ENCODE data around the gene WBP2.

Gene WBP2

DNA sequence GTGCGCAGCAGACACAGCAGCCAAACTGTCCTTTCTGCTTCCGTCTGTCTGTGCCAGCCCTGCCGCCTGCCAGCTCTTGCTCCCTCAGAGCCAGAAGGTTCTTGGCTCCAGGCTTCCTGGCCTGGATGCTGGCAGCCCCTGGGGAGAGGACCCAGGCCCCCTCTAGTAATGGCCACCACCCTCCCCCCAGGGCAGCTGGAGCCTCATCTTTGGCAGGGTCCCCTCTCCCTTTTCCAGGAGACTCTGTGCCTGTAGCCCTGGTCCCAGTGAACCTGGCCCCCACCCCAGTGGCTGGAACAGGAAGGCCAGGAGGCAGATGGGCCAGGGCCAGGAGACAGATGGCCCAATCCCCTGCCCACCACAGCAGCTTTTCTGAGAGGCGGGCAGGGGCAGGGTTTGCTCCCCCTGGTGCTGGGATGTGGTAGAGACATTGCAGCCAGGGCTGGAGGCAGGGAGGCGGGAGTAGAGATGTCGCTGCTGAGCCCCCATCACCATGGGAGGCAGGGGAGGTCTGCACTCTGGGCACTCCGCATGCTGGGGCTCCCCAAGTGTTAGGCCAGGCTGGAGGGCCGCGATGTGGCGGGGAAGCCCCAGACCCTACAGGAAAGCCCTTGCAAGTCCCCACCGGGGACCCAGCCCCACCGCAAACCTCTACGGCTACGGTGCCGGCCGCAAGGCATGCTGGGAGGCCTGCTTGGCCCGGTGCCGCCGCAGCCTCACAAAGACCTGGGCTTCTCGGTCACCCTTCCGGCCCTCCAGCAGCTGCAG, 27.6 kb downstream of the WBP2 start:
- peak; percentile 99 for DNase-seq

DNA sequence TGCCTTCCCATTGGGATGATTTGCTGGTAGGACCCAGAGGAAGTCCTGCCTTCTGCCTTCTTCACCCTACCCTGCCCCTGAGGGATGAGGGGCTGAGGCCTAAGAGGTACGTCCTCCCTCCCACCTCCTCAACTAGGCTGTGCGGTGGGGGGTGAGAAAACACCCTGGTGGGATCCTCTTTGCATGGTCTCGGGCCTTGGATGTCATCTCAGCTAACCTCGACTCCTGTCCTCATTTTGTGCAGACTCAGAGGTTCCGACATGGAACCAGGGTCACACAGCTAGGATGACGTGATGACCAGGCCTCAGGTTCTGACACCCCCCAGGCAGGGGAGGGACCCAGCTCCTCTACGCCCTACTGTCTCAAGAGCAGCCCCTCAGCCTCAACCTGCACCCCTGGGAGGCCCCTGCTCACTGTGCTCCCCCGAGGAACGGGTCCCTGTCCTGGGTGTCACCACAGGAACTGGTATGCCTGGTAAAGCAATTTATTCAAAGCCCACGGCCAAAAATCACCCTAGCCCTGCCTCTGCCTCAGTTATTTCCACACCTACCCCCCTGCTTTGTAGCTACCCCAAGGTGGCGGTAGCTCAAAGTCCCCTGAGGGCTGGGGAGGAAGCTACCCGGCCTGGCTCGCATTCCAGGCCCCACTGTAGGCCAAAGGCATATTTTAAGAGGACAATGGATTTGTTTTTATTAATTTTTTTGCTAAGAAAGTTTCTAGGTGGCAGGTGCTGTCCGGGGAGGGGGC, 28.4 kb downstream of the WBP2 start:
- no peak for DNase-seq

DNA sequence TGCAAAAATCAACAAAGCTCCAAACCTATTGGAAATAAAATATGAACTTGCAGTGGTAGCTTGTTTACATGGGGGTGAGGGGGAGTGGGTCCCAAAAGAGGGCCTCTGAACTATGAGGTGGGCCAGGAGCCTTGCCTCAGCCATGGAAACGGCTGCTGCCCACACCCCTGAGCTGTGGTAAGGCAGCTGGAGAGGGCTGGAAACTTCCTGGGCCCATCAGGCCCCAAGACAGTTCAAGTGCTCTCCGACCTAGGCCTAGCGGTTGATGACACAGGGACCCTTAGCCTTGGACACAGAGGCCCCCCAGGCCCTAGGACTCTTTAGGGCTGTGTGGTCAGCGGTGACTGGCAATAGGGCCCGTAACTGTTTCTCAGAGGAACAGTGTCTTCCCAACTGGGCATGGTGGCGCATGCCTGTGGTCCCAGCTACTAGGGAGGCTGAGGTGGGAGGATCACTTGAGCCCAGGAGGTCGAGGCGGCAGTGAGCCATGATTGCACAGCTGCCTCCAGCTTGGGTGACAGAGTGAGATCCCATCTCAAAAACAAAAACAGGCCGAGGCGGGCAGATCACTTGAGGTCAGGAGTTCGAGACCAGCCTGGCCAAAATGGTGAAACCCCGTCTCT, 29.3 kb downstream of the WBP2 start:
- DNase-seq = no peak

DNA sequence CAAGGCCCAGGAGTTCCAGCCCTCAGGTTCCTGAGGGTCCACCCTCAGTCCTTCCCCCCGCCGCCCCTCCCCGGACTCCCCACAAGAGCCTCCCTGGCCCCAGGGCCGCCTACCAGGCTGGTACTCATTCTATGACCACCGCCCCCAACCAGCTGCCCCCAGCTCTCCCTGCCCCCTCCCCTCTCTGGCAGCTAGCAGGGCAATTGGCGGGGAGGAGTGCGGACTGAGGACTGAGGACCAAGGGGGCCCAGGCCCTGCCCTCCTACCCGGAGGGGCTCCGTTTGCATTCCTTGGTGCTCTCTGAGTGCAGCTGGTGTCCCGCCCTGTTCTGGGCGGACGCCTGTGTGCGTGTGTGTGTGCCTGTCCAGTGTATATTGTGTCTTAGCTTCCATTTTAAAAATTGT, 30.0 kb downstream of the WBP2 start:
- DNase-seq = no peak

DNA sequence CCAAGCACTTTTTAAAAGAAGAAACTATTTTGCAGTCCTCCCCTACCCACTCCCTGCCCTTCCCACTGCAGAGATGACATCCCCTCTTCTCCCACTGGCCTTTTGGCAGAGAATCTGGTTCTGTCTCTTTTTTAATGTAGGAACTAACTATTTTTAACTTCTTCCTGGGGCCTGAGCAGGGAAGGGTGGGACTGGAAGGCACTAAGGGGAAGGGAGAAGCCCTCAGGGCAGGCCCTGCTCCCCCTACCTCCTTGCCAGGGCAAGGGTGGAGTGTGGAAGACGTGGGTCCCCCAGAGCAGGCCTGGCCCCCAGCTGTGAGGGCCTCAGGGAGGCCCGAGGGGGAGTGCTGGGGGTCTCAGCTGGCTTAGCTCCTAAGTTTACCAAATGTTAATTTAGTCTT, 30.5 kb downstream of the WBP2 start:
- no peak for DNase-seq

DNA sequence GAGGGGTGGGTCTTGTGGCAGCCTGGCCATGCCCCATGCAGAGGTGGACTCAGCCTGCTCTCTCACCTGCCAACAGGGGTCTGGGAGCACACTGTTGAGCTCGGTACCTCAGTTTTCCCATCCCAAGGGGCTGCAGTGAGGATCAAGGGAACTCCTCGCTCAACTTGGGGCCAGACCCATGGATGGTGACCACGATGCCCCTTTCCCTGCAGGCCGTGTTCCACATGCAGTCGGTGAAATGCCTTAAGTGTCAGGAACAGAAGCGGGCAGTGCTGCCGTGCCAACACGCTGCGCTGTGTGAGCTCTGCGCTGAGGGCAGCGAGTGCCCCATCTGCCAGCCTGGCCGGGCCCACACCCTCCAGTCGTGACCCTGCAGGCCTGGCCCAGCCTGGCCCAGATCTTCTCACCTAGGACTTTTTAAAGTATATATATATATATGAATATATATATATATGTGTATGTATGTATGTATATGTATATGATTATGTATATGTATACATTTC, 31.0 kb downstream of the WBP2 start:
- no peak for DNase-seq

DNA sequence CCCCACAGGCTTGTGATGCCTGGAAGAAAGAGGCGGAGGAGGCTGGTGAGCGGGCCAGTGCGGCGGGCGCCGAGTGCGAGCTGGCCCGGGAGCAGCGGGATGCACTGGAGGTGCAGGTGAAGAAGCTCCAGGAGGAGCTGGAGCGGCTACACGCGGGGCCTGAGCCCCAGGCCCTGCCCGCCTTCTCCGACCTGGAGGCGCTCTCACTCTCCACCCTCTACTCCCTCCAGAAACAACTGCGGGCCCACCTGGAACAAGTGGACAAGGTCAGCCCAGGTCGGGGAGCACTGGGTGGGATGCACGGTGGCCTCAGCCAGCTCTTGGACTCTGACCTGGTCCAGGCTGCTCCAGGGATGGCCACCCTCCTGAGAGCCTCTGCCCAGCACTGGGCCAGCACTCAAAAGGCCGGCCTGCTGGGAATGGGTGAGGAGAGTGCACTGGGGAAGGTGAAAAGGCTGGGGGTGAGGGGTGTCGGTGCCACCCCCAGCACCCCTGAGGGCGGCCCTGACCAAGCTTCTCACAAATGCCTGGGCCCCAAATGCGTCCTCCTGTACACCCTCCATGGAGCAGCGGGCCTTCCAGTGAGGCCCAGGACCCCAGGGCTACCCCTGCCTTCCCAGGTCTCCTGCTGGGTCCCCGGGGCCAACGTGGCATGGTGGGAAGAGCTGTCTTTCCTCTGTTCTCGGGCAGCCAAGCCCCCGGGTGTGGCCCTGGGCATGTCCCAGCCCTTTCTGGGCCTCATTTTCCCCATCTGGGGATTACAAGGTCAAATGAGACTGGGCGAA, 31.7 kb downstream of the WBP2 start:
- no peak for DNase-seq

DNA sequence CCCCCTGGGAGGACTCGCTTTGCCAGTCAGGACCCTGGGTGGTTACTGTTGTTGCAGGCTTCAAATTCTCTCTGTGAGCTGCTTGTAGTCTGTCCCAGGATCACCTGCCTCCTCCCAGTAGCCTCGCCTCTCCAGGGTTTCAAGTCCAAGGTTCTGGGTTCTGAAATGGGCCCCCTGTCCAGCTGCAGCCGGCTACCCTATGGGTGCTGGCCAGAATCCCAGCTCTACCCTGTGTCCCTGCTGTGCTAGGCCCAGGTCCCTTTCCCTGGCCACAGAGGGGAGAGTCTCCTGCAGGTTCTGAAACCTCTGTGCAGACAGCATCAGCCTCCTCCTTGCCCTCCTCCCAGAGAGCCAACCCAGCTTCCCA, 32.4 kb downstream of the WBP2 start:
- no peak for DNase-seq

DNA sequence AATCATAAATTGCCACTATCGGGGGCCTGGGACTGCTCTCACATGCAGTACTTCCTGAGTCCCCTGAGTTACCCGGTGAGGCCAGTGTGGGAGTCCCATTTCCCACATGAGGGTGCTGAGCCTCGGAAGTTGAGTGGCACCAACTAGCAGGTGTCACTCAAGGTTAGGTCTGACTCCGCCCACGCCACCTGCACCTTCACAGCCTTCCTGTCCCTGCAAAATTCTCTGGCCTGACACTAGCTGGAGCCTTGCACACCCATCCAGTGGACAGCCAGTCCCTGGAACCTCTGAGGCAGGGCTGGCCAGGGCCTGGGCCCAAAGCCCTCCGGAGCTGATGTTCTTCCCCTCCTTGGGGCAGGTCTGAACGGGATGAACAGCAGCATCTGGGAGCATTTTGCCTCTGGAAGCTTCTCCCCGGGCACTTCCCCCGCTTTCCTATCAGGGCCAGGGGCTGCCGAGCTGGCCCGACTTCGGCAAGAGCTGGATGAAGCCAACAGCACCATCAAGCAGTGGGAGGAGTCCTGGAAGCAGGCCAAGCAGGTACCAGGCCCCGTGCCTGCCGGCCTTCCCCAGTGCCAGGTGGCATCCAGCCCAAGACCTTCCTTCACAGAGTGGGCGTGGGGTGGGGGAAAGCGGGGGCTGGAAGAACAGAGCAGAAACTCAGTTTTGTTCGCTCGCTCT, 32.9 kb downstream of the WBP2 start:
- DNase-seq = peak; percentile 37 to 85

DNA sequence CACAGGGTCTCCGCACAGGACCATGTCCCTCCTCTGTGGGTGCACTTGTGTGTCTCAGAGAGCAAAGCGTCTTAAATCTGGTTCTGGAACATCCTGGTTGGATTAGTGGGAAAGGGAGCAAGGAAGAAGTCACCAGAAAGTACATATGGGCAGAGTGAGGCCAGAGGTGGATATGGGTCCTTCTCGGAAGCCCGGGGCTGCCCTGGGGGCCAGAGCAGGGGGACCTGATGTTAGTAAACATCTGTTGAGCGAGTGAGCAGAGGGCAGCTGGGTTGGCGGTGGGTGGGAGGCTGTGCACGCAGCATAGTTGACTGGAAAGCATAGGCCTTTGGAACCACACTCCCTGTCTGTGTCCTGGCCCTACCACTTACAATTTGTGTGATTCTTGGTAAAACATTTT, 33.6 kb downstream of the WBP2 start:
- DNase-seq = no peak

DNA sequence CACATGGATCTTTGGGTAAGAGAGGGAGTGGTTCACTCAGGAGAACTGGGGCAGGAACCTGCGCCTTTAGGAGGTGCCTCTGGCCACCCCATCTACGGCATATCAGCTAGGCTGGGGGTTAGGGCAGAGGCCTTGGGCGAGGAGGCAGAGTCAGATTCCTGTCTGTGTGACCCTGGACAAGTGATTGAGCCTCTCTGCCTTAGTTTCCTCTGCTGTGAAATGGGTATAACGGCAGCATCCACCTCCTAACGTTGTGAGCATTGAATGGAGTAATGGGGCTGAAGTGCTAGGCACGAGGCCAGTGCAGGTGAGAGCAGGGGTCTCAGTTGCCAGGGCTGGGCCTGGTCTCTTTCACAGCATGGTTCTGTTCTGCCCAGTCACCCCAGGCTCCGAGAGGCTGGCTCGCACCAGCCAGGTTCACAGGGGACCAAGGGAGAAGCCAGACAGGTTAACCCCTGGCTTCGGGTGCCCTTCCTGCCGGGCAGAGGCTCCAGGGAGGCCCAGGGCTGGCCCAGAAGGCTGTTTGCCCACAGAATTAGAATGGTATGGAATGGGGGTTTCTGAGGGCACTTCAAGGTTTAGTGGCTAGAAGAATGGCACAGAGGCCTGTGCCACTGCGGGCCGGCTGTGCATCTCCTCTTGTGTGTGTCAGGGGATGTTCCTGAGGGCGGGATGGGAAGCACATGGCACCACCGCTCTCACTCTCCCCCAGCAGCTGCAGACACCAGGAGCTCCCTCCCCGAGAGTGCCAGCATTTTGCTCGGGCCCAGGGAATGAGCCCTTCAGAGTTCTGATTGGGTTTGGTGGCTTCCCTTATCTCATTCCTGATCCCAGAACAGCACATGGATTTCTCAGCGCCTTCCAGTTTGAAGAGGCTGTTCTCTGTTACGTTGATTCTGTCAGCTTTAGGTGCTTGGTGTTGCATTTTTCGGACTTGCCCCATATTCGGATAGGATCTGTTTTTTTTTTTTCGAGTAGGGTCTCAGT, 34.7 kb downstream of the WBP2 start:
- no peak for DNase-seq

DNA sequence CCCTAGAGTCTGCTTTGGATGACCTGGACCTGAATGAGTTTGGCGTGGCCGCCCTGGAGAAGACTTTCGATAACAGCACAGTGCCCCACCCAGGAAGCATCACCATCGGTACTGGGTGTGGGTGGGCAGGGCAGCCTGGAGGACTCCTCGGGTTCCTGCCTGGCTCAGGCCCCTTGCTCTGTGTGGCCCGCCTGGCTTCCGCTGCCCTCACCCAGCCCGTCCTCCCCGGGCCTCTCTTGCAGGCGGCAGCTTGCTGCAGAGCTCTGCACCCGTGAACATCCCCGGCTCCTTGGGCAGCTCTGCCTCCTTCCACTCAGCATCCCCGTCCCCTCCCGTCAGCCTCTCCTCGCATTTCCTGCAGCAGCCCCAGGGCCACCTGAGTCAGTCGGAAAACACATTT, 35.5 kb downstream of the WBP2 start:
- no peak for DNase-seq

DNA sequence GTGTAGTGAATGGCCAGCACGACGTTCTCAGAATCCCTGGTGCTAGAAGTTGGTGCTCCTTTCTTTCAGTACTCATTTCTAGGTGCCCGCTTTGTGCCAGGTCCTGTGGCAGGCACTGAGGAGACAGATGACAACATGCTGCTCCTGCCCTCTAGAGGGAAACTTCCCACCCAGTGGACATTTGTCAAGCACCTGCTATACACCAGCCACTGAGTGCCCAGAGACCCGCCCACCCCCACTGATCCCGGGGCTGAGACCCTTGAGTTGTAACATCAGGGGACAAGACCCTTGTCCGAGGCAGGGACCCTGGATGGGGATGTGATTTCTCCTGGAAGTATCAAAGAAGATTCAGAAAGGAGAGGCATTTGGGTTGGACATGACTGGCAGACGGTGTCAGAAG, 36.0 kb downstream of the WBP2 start:
- DNase-seq = no peak

DNA sequence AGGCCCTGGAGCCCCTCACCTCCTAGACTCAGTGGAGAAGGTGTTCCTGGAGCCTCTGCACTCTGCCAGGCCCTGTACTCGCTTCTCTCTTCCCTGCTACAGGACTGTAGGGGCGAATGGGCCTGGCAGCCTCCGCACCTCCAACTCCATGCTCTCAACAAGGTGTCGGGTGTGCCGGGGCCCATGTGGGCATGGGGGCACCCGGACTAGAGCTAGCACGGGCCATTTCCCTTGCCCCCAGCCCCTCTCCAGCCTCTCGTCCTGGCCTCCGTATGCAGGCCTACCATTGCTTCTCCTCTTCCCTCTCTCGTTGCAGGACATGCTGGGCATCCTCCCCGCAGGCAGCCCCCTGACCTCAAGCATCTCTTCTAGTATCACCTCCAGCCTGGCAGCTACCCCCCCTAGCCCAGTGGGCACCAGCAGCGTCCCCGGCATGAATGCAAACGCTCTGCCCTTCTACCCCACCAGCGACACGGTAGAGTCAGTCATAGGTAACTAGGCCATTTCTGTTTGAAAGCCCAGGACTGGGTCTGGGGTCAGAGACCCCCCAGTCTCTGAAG, 36.7 kb downstream of the WBP2 start:
- DNase-seq = no peak

DNA sequence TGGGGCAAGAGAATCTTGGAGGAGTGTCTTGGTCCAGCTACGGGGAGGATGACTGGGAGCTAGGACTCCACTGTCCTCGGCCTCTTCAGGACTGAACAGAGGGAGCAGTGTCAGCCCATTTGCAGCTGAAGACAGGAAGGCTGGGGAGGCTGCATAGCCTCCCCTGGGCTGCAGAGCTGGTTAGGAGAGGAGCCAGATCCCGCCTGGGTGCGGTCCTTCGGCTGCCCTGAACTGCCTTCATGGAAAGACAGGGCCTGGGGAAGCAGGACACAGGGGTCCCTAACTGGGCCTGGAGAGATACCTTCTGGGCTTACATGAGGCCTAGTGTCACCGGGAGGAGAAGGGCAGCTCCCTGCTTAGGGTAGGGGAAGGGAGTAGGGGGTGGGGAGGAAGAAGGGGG, 37.6 kb downstream of the WBP2 start:
- DNase-seq = no peak

DNA sequence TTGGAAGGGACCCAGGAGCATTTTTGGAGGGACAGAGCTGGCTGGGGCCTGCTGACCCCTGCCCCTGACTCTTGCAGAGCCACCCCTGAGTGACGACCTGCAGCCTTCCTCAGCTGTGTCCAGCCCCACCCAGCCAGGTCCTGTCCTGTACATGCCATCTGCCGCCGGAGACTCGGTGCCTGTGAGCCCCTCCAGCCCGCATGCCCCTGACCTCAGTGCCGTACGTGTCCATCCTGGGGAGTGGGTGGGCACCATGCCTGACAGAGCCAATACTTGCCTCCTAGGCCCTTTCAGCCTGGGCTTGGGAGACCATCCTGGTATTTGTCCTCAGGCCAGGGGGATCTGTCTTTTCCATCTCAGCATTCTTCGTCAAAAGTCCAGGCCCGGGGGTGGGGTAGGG, 38.4 kb downstream of the WBP2 start:
- DNase-seq = no peak

DNA sequence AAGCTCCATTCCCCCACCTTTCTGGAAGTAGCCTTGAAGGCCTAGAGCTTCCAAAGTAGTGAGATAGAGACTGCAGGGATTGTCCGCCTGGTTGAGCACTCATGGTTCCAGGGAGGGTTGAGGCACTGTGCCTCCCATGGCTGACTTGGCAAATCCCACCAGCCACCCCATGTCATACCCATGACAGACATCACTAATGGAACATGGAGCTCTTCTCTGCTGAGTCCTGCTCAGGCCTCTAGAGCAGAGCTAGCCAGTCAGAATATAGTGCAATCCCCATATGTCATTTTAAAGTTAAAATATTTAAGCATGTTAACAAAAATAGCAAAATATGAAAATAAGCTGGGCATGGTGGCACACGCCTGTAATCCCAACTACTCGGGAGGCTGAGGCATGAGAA, 39.7 kb downstream of the WBP2 start:
- no peak for DNase-seq

DNA sequence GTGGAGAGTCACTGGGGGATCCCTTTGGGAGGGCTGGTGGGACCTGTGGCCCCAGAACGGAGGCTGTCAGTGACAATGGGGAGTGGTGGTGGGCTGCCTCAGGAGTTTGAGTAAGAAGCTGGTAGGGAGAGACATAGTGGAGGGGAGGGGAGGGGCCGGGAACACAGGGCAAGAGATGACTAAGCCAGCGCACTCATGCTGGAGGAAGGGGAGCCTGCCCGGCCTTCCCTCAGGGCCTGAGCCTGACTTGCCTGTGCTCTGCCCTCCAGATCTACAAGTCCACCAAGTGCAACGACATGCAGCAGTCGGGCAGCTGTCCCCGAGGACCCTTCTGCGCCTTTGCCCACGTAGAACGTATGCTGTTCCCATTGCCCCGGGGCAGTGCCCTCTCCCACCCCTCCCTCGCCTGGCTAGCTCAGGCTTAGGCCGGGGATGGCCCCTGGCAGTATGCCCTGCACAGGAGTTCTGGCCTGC, 40.2 kb downstream of the WBP2 start:
- DNase-seq = no peak

DNA sequence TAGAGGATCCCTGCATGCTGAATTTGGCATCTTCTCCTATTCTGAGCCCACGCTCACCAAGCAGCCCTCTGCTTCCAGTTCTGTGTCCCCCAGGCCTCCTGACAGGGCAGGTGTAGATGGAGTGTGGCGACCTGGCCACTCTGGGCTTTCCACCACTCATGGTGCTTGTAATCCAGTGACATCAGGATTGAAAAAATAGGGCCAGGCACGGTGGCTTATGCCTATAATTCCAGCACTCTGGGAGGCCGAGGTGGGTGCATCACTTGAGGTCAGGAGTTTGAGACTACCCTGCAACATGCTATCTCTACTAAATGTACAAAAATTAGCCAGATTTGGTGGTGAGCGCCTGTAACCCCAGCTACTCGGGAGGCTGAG, 41.1 kb downstream of the WBP2 start:
- no peak for DNase-seq

DNA sequence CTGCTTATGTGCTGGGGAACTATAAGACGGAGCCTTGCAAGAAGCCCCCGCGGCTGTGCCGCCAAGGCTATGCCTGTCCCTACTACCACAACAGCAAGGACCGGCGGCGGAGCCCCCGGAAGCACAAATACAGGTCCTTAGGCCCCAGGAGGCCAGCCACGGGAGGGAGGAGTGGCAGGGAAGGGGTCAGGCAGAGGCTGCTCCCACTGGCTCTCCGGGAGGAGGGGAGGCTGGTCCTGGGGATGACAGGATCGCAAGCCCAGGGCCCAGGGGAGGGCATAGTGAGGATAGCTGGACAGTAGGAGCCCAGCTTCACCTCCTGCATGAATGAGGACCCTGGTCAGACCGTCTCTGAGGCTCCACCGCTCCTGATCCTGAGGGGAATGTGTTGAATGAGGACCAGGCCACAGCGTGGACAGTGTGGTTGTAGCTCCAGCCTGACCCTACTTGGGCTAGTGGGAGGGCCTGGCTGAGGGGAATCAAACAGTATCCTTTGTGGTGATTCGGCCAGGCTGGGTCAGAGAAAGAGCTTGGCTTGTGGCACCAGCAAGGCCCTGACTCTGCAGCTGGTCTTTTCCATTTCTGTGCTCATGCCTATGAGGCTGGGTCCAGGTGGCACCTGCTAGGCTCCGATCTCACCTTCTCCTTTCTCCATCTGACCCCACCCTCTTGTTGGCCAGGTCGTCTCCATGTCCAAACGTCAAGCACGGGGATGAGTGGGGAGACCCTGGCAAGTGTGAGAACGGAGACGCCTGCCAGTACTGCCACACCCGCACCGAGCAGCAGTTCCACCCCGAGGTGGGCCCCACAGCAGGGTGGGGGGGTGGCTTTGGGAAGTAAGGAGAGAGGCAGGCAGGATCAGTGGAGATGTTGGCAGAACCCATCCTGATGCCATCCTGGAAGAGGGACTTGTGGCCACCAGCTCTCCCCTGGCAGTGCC, 41.8 kb downstream of the WBP2 start:
- no peak for DNase-seq
